Dendritic cell treated with granulocyte-macrophage colony-stimulating factor and Interleukin-4, amounts not matched to agents 40 ng/mL and 50 ng/mL, for 4 days (primary cell): ENCODE measurements around the gene CD302.
A peak's percentile ranks its signal among the peaks of the same experiment; 100 is the strongest.
"Not testable (repeated sequence)": the region's sequence is repeated elsewhere in the genome, so short reads cannot be mapped to it uniquely, and the experiment has no call there.

Experiments used
- H3K27ac Mint-ChIP-seq: one replicate; pipeline ENCODE4 v1.8.0; 2022; ENCODE audit warnings: mild to moderate bottlenecking, mixed read lengths
- H3K27me3 Mint-ChIP-seq: one replicate; pipeline ENCODE4 v1.8.0; 2022; ENCODE audit warnings: mild to moderate bottlenecking, mixed read lengths
- H3K36me3 Mint-ChIP-seq: one replicate; pipeline ENCODE4 v1.8.0; 2022; ENCODE audit warnings: low read depth, mixed read lengths
- H3K4me1 Mint-ChIP-seq: one replicate; pipeline ENCODE4 v1.8.0; 2022; ENCODE audit warnings: low read depth, mixed read lengths
- H3K4me3 Mint-ChIP-seq: one replicate; pipeline ENCODE4 v1.8.0; 2022; ENCODE audit warnings: mild to moderate bottlenecking, moderate library complexity, mixed read lengths
- H3K9me3 Mint-ChIP-seq: one replicate; pipeline ENCODE4 v1.8.0; 2022; ENCODE audit warnings: mixed read lengths
- intact Hi-C: fragments of 100-400 bp; cut with micrococcal nuclease; formaldehyde crosslinking; loops from one replicate; pipeline ENCODE4 v1.15.0; 2022

CD302 gene

DNA sequence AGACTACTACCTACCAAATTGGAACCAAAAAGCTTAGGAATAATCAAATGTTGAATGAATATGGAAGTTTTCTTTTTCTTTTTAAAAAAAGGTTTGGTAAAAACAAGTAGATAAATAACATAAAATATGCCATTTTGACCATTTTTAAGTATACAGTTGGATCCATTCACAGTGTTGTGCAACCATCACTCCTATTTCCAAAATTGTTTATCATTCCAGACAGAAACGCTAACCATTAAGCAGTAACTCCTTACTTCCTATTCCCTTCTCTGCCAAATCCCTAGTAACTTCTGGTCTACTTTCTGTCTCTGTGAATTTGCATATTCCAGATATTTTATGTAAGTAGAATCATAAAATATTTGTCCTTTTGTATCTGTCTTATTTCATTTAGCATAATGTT, 39.8 kb downstream of the CD302 start:
- Mint-ChIP-seq H3K9me3 (peaks cover 8% of the 10 kb centered on the region), H3K4me3 (no peak overlapping the region), H3K27ac (no peak overlapping the region), H3K4me1 (peaks cover 5% of the 10 kb centered on the region), H3K36me3 (peaks cover 38% of the 10 kb centered on the region), H3K27me3 (no peaks in the 10 kb centered on the region)
- intact Hi-C loops, result no loop called here

DNA sequence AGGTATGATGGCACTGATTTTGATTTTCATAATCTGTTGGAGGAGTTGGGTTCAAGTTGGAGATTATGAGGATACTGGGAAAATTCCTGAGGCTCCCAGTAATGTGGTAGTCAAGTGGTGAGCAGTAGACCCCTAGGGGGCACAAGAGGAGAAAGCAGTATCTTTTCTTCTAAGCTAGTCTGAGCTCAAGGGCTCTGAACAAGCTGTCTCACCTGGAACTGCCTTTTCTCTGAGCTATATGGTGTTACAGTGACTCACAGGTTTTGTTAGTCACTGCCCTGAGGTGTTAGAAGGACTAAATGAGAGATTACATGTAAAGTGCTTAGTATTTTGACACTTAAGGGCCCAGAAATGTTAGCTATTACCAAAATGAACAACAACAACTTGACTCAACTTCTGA, 42.2 kb downstream of the CD302 start:
- H3K9me3 Mint-ChIP-seq, result peaks cover 8% of the 10 kb centered on the region

DNA sequence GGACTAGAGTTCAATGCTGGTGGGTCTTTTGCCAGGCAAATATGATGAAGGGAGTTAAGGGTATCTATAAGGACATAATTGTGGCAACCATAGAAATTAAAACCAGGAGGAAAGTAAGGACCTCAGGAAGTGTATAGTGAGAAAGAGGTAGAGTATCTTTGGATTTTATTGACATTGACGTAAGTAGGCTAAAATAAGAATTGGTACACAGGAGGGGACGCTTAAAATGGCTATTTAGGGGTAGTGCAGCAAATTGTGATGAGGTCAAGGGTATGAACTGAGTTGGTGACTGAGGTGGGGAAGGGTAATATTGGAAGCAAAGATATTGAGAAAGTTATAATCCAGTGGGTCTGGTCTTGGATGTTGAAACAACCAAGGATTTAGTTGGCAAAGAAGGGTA, 43.0 kb downstream of the CD302 start:
- Mint-ChIP-seq H3K27me3 (no peaks in the 10 kb centered on the region), H3K4me3 (no peak overlapping the region), H3K4me1 (peaks cover 12% of the 10 kb centered on the region), H3K9me3 (peaks cover 8% of the 10 kb centered on the region), H3K36me3 (peaks cover 17% of the 10 kb centered on the region), H3K27ac (no peak overlapping the region)
- intact Hi-C loops, result no loop called here

More for the DNA sequence above, 42.2 kb downstream of the CD302 start:
- Mint-ChIP-seq H3K27ac (no peak overlapping the region), H3K4me1 (peaks cover 12% of the 10 kb centered on the region), H3K27me3 (no peaks in the 10 kb centered on the region), H3K4me3 (no peak overlapping the region), H3K36me3 (peaks cover 21% of the 10 kb centered on the region)
- intact Hi-C loops, result no loop called here

DNA sequence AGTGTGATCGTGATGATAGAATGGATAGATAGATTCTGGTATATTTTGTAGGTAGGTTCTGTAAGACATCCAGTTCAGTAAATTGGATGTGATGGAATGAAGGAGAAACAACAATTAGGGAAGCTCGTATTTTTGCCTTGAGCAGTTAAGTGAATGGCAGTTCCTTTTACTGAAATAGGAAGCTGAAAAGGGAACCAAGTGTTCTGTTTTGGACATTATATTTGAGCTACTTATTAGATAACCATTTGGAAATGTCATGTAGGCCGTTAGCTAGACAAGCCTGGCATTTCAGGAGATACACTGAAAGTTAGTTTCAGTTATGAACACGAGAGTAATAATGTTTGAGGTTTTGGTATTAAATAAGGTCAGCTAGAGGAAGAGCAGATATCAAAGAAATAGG, 44.2 kb downstream of the CD302 start:
- intact Hi-C loops, result no loop called here
- Mint-ChIP-seq H3K36me3 (peaks cover 20% of the 10 kb centered on the region), H3K4me1 (peaks cover 12% of the 10 kb centered on the region), H3K27ac (no peak overlapping the region), H3K4me3 (no peak overlapping the region), H3K27me3 (no peaks in the 10 kb centered on the region), H3K9me3 (peaks cover 8% of the 10 kb centered on the region)

DNA sequence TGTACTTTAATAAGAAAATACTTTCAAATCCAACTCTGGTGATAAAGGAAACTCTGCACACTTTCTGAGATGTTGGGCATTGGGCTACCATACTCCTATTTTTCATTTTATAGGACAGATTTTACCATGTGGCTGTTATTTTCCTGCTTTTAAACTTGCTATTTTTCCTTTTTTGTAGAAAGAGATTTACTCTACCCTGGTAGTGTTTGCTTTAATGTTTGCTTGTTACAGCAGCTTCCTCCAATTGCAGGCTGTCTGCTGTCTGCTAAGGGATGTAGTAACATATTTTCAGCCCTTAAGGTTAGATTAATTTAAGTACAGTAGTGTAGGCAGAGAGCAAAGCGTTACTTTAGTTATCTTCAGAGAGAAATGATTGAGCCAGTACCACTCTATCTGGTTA, 47.1 kb downstream of the CD302 start:
- H3K9me3 Mint-ChIP-seq, result no peaks in the 10 kb centered on the region
- intact Hi-C loops, result no loop called here
- H3K4me3 Mint-ChIP-seq, result no peak overlapping the region
- peaks cover 7% of the 10 kb centered on the region for H3K4me1 Mint-ChIP-seq
- H3K36me3 Mint-ChIP-seq, result peaks cover 46% of the 10 kb centered on the region
- H3K27ac Mint-ChIP-seq, result no peak overlapping the region
- H3K27me3 Mint-ChIP-seq, result no peaks in the 10 kb centered on the region

DNA sequence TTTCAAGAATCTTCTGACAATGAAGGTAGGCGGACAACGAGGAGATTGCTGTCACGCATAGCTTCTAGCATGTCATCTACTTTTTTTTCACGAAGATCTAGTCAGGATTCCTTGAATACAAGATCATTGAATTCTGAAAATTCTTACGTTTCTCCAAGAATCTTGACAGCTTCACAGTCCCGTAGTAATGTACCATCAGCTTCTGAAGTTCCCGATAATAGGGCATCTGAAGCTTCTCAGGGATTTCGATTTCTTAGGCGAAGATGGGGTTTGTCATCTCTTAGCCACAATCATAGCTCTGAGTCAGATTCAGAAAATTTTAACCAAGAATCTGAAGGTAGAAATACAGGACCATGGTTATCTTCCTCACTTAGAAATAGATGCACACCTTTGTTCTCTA, 49.9 kb downstream of the CD302 start:
- no peaks in the 10 kb centered on the region for H3K9me3 Mint-ChIP-seq
- intact Hi-C loops, result no loop called here
- H3K27me3 Mint-ChIP-seq, result no peaks in the 10 kb centered on the region
- no peak overlapping the region for H3K4me3 Mint-ChIP-seq
- H3K27ac Mint-ChIP-seq, result no peak overlapping the region
- H3K36me3 Mint-ChIP-seq, result peaks cover 74% of the 10 kb centered on the region
- peaks cover 7% of the 10 kb centered on the region for H3K4me1 Mint-ChIP-seq

DNA sequence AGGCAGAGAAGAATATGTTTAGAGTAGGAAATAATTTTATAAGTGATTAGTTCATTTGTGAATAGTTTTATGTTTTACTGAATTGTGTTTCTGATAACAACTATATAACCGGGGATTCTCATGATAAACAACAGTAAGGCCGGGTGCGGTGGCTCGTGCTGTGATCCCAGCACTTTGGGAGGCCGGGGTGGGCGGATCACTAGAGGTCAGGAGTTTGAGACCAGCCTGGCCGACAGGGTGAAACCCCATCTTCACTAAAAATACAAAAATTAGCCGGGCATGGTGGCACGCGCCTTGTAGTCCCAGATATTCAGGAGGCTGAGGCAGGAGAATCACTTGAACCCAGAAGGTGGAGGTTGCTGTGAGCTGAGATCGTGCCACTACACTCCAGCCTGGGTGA, 52.8 kb downstream of the CD302 start:
- peaks cover 91% of the 10 kb centered on the region for H3K36me3 Mint-ChIP-seq
- H3K9me3 Mint-ChIP-seq, H3K27ac Mint-ChIP-seq: not testable (repeated sequence)

DNA sequence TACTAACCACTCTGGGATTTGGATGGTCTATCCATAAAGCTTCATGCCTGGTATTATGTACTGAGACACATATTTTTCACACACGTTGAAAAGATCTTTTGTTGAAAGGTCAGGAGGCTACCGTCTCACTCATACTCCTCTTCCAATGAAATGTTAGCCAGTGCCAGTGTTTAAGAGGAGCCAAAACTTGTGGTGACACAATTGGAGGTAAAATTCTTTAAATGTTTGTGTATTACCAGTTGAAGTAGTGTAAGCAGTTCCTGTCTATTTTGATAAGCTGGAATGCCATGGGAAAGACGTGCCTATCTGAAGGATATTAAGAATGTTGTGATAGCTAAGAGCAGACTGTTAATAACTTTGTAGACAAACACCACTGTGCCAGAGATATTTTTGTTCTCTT, 53.6 kb downstream of the CD302 start:
- peaks cover 7% of the 10 kb centered on the region for H3K4me1 Mint-ChIP-seq
- no peaks in the 10 kb centered on the region for H3K9me3 Mint-ChIP-seq
- no peak overlapping the region for H3K4me3 Mint-ChIP-seq
- no peak overlapping the region for H3K27ac Mint-ChIP-seq
- intact Hi-C loops, result no loop called here
- H3K27me3 Mint-ChIP-seq, result no peaks in the 10 kb centered on the region
- H3K36me3 Mint-ChIP-seq, result peaks cover 90% of the 10 kb centered on the region

More for the DNA sequence above, 52.8 kb downstream of the CD302 start:
- H3K4me3 Mint-ChIP-seq, H3K27me3 Mint-ChIP-seq, H3K4me1 Mint-ChIP-seq, intact Hi-C loops: not testable (repeated sequence)

DNA sequence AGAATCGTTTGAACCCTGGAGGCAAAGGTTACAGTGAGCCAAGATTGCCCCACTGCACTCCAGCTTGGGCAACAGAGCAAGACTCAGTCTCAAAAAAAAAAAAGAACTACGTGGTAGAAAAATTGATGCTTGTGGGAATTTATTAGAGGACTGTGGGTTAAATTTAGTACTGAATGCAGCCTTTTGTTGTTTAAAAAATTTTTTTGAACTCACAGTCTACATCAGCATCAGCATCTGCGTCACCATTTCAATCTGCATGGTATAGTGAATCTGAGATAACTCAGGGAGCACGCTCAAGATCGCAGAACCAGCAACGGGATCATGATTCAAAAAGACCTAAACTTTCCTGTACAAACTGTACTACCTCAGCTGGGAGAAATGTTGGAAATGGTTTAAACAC, 55.2 kb downstream of the CD302 start:
- Mint-ChIP-seq H3K27ac (no peak overlapping the region), H3K36me3 (peaks cover 90% of the 10 kb centered on the region)

DNA sequence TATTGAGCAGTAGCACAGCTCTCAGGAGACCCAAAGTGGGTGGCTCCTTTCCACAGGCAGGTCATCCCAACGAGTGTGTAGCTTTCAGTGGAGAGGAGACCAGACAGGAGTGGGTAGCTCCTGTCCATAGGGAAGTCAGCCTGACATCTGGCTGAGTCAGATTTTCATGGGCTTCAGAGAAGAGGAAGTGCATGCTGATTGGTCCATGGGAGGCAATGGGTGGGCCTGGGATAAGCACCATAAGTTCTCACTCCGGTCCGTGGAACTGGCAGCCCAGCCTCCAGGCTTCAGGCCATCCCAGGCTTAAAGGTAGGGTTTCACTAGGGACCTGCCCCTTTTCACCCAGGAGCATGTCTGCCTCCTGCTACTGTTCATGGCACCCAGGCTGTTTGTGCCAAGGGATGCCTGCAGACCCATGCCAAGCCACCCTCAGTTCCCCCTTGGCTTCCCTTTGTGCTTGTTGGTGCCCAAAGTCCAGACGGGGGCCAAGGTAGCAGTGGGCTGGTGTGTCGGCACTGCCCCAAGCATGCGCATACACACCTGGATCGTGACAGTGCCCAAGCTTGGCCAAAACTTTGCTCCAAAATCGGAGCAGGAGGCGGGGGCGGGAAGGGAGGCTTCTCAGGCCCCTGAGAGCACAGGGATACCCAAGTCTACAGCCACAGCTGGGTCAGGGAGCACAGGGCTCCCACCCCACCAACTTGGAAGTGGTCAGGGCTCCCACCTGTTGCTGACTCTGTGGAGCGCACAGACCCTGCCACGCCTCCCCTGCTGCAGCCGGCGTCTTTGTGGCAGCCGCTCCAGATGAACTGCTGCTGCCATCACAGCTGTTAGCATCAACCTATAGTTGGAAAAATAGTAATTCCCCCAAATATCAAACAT, 59.3 kb downstream of the CD302 start:
- H3K27me3 Mint-ChIP-seq, result no peaks in the 10 kb centered on the region
- H3K27ac Mint-ChIP-seq, result peak overlapping the region; percentile 76
- peaks cover 88% of the 10 kb centered on the region for H3K36me3 Mint-ChIP-seq
- H3K9me3 Mint-ChIP-seq, result peaks cover 8% of the 10 kb centered on the region
- H3K4me1 Mint-ChIP-seq, result peaks cover 31% of the 10 kb centered on the region
- intact Hi-C loops, result no loop called here
- no peak overlapping the region for H3K4me3 Mint-ChIP-seq

More for the DNA sequence above, 55.2 kb downstream of the CD302 start:
- H3K4me3 Mint-ChIP-seq, result no peak overlapping the region
- H3K27me3 Mint-ChIP-seq, result no peaks in the 10 kb centered on the region
- H3K4me1 Mint-ChIP-seq, result peaks cover 15% of the 10 kb centered on the region
- peaks cover 7% of the 10 kb centered on the region for H3K9me3 Mint-ChIP-seq
- intact Hi-C loops, result no loop called here

DNA sequence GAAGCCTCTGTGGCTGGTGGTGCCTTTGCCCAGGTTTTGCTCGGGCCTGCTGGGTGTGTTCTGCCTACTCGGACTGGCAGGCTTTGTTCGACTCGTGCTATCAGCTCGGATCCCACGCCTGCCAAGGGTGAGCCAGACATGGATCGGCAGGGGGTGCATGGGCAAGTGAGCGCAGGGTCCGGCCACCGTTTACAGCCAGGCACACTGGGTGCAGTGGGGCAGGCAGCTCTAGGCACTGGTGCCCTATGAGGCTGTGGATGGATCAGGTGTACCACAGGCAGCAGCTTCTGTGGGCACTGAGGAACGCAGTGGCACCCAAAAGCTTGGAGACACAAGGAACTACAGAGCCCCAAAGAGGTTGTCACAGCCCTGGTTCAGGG, 60.1 kb downstream of the CD302 start:
- no peak overlapping the region for H3K4me3 Mint-ChIP-seq
- peaks cover 8% of the 10 kb centered on the region for H3K9me3 Mint-ChIP-seq
- intact Hi-C loops, result no loop called here
- peak overlapping the region; percentile 76 for H3K27ac Mint-ChIP-seq
- H3K36me3 Mint-ChIP-seq, result peaks cover 86% of the 10 kb centered on the region
- H3K27me3 Mint-ChIP-seq, result no peaks in the 10 kb centered on the region
- H3K4me1 Mint-ChIP-seq, result peaks cover 31% of the 10 kb centered on the region

DNA sequence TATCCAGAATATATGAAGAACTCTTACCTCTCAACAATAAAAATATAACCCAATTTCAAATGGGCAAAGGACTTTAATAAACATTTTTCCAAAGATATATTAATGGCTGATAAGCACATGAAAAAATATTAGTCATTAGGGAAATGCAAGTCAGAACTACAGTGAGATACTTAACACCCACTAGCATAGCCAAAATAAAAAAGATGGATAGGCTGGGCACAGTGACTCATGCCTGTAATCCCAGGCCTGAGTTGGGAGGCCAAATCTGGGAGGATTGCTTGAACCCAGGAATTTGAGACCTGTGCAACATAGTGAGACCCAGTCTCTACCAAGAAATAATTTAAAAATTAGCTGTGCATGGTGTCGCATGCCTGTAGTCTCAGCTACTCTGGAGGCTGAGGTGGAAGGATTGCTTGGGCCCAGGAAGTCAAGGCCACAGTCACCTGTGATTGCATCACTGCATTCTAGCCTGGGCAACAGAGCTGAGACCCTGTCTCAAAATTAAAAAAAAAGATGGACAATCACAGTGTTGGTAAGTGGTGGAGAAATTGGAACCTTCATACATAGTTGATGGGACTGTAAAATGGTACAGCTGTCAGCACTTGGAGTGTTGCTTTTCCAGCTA, 60.6 kb downstream of the CD302 start:
- intact Hi-C loops, result no loop called here
- no peak overlapping the region for H3K27ac Mint-ChIP-seq
- H3K36me3 Mint-ChIP-seq, result peaks cover 85% of the 10 kb centered on the region

DNA sequence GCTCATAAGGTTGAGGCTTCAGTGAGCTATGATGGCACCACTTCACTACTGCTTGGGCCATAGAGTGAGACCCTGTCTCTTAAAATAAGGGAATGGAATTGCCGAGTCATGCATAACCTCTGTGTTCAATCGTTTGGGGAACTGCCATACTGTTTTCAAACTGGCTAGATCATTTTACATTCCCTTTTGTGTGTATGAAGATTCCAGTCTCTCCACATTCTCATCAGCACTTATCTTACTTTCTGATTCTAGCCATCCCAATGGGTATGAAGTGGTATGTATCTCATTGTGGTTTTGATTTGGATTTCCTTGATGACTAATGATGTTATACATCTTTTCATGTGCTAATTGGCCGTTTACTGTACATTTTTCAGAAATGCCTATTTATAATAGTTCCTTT, 62.0 kb downstream of the CD302 start:
- H3K4me3 Mint-ChIP-seq, result no peak overlapping the region
- peaks cover 31% of the 10 kb centered on the region for H3K4me1 Mint-ChIP-seq
- peaks cover 8% of the 10 kb centered on the region for H3K9me3 Mint-ChIP-seq
- peaks cover 81% of the 10 kb centered on the region for H3K36me3 Mint-ChIP-seq
- intact Hi-C loops, result no loop called here
- no peaks in the 10 kb centered on the region for H3K27me3 Mint-ChIP-seq
- no peak overlapping the region for H3K27ac Mint-ChIP-seq

More for the DNA sequence above, 60.6 kb downstream of the CD302 start:
- Mint-ChIP-seq H3K4me3 (no peak overlapping the region), H3K9me3 (peaks cover 8% of the 10 kb centered on the region), H3K4me1 (peaks cover 31% of the 10 kb centered on the region), H3K27me3 (no peaks in the 10 kb centered on the region)

DNA sequence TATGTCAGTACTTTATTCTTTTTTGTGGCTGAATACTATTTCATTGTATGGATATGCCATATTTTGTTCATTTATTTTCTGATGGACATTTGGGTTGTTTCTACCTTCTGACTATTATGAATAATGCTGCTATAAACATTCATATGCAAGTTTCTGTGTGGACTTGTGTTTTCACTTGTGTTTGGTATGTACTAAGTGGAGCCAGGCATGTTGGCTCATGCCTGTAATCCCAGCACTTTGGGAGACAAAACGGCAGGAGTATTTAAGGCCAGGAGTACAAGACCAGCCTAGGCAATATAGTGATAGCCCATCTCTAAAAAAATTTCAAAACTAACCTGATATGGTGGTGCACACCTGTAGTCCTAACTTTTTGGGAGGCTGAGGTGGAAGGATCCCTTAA, 62.4 kb downstream of the CD302 start:
- Mint-ChIP-seq H3K27ac (no peak overlapping the region), H3K4me1 (peaks cover 31% of the 10 kb centered on the region), H3K36me3 (peaks cover 84% of the 10 kb centered on the region), H3K9me3 (peaks cover 8% of the 10 kb centered on the region), H3K27me3 (no peaks in the 10 kb centered on the region), H3K4me3 (no peak overlapping the region)
- intact Hi-C loops, result no loop called here
